GM18517 (cell line): Measurements from ENCODE around the gene AMBRA1.
"Not testable (repeated sequence)": the region's sequence is repeated elsewhere in the genome, so short reads cannot be mapped to it uniquely, and the experiment has no call there.

Source experiments
- ATAC-seq: cut with Tn5 transposase; IDR thresholded peaks from one replicate; pipeline ENCODE4 v1.9.1; 2021; ENCODE audit warnings: mild to moderate bottlenecking, moderate library complexity; ENCODE audit not compliant: unreplicated experiment

Gene AMBRA1

GRCh38 chr11:46375392-46376101 is 218.3 kb downstream of the AMBRA1 start:
- ATAC-seq, result no peak

GRCh38 chr11:46374815-46375214 is 219.0 kb downstream of the AMBRA1 start:
- no peak for ATAC-seq

- no peak for ATAC-seq
Measured at GRCh38 chr11:46373787-46374740, 219.8 kb downstream of the AMBRA1 start.

GRCh38 chr11:46372501-46372900 is 221.3 kb downstream of the AMBRA1 start:
- not testable (repeated sequence) for ATAC-seq

GRCh38 chr11:46372086-46372485 is 221.7 kb downstream of the AMBRA1 start:
- no peak for ATAC-seq

- ATAC-seq, result not testable (repeated sequence)
Measured at GRCh38 chr11:46371262-46371661, 222.6 kb downstream of the AMBRA1 start.

- no peak for ATAC-seq
Measured at GRCh38 chr11:46370253-46370652, 223.6 kb downstream of the AMBRA1 start.

GRCh38 chr11:46369458-46370152 is 224.2 kb downstream of the AMBRA1 start:
- ATAC-seq, result no peak

- no peak for ATAC-seq
Measured at GRCh38 chr11:46367916-46368267, 225.9 kb downstream of the AMBRA1 start.

- ATAC-seq, result no peak
Measured at GRCh38 chr11:46367244-46367915, 226.4 kb downstream of the AMBRA1 start.

- no peak for ATAC-seq
Measured at GRCh38 chr11:46366661-46367161, 227.1 kb downstream of the AMBRA1 start.

- no peak for ATAC-seq
Measured at GRCh38 chr11:46366260-46366659, 227.6 kb downstream of the AMBRA1 start.

GRCh38 chr11:46364791-46365190 is 229.0 kb downstream of the AMBRA1 start:
- no peak for ATAC-seq

GRCh38 chr11:46364056-46364455 is 229.8 kb downstream of the AMBRA1 start:
- ATAC-seq, result no peak

GRCh38 chr11:46363455-46364005 is 230.3 kb downstream of the AMBRA1 start:
- ATAC-seq, result no peak

GRCh38 chr11:46363031-46363407 is 230.8 kb downstream of the AMBRA1 start:
- ATAC-seq, result no peak

- no peak for ATAC-seq
Measured at GRCh38 chr11:46362156-46363030, 231.4 kb downstream of the AMBRA1 start.

- peak; percentile 77 for ATAC-seq
Measured at GRCh38 chr11:46361283-46362155, 232.3 kb downstream of the AMBRA1 start.
